Nephron progenitor cell (in vitro differentiated cells): ENCODE results near the gene DCLK1.

Experiments used
- DNase-seq: peaks from one replicate; pipeline ENCODE4 v3.0.0; 2021
- H3K27ac Mint-ChIP-seq: 2 replicates; pipeline ENCODE4 v1.8.0; 2021; ENCODE audit warnings: mild to moderate bottlenecking, moderate library complexity, mixed read lengths
- H3K27me3 Mint-ChIP-seq: 2 replicates; pipeline ENCODE4 v1.8.0; 2021; ENCODE audit warnings: mild to moderate bottlenecking, low read depth, mixed read lengths; ENCODE audit not compliant: poor library complexity
- H3K36me3 Mint-ChIP-seq: 2 replicates; pipeline ENCODE4 v1.8.0; 2021; ENCODE audit warnings: low read depth, mixed read lengths
- H3K4me1 Mint-ChIP-seq: 2 replicates; pipeline ENCODE4 v1.8.0; 2021; ENCODE audit warnings: mixed read lengths
- H3K4me3 Mint-ChIP-seq: 2 replicates; pipeline ENCODE4 v1.8.0; 2021; ENCODE audit warnings: mild to moderate bottlenecking, moderate library complexity, mixed read lengths
- H3K9me3 Mint-ChIP-seq: 2 replicates; pipeline ENCODE4 v1.8.0; 2021; ENCODE audit warnings: mild to moderate bottlenecking, moderate library complexity, mixed read lengths
- CTCF ChIP-seq: fragments of 200-600 bp; sonication (generic); IDR thresholded peaks from 2 replicates; pipeline ENCODE4 v1.5.0; 2021; ENCODE audit warnings: antibody characterized with exemption

The DCLK1 gene

GRCh38 chr13:35956074-35956473 lies 175.1 kb downstream of the DCLK1 start:
- Mint-ChIP-seq H3K9me3 (no peaks in the 10 kb centered on the region), H3K4me1 (peaks cover 12% of the 10 kb centered on the region), H3K27ac (no peak overlapping the region), H3K27me3 (no peaks in the 10 kb centered on the region), H3K36me3 (no peaks in the 10 kb centered on the region), H3K4me3 (no peak overlapping the region)
- no peak for DNase-seq
- no peak for TF ChIP-seq CTCF

DNA sequence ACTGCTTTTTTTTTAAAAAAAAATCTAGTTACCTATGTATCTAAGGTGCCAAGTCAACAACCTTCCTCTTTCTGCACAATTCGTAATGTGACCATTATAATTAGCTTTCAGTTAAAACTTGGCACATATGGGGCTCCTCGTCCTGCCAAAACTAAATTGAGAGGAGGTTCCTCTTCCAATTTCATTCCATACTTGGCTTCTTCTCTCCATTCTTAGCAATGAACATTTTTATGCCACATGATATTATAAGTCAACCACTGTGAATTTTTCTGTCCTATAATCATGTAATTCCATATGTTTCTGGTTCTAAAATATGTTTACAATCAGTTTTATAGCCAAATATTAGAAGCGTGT lies 177.0 kb downstream of the DCLK1 start:
- no peak for TF ChIP-seq CTCF
- Mint-ChIP-seq H3K4me3 (no peak overlapping the region), H3K4me1 (peaks cover 11% of the 10 kb centered on the region), H3K36me3 (no peaks in the 10 kb centered on the region), H3K27ac (no peak overlapping the region), H3K27me3 (no peaks in the 10 kb centered on the region), H3K9me3 (no peaks in the 10 kb centered on the region)
- no peak for DNase-seq

- H3K27me3 Mint-ChIP-seq, result no peaks in the 10 kb centered on the region
- peak overlapping the region; percentile 25 for H3K4me3 Mint-ChIP-seq
- H3K9me3 Mint-ChIP-seq, result no peaks in the 10 kb centered on the region
- peak; percentile 76 for TF ChIP-seq CTCF
- peak overlapping the region; percentile 30 for H3K27ac Mint-ChIP-seq
- DNase-seq, result peak; percentile 52
- peaks cover 9% of the 10 kb centered on the region for H3K4me1 Mint-ChIP-seq
- H3K36me3 Mint-ChIP-seq, result no peaks in the 10 kb centered on the region
Measured at GRCh38 chr13:35953537-35954206, 177.5 kb downstream of the DCLK1 start.

DNA sequence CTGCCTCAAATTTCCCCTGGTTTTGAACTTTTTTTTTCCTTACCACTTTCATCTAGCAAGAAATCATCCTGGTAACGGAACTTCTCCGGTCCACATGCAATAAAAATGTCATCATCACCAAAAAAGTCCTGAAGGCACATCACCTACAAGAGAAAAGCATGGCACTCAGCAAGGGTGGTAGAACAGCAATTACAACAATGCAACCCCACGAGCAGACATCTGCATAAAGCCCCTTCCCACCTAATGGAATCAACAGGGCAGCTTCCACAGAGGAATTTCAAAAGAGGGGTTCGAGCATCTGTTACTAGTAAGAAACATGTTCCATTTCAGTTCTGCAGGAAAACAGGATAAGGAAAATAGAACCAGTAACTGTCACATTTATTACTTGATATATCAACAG lies 183.9 kb downstream of the DCLK1 start:
- H3K4me3 Mint-ChIP-seq, result no peak overlapping the region
- no peak for DNase-seq
- H3K27me3 Mint-ChIP-seq, result no peaks in the 10 kb centered on the region
- no peak for TF ChIP-seq CTCF
- H3K4me1 Mint-ChIP-seq, result peaks cover 8% of the 10 kb centered on the region
- H3K27ac Mint-ChIP-seq, result no peak overlapping the region
- H3K36me3 Mint-ChIP-seq, result peaks cover 8% of the 10 kb centered on the region
- H3K9me3 Mint-ChIP-seq, result peaks cover 17% of the 10 kb centered on the region

DNA sequence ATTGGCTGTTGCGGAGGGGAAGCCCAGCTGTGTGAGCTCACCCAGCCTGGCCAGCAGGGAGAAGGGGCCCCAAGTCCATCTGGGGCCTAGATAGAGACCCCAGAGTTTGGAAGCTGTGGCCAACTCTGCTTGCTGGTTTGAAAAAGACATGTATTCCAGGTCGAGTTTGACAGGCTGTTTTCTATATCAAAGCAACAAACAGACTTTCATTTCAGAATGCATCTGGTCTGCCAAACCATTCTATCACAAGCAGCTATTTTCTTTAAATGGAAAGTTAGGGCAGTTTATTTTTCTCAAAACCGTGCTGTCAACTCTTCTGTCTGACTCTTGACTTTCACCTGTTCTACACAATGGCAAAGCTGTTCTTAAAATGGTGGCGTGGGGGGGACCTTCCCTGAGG lies 185.8 kb downstream of the DCLK1 start:
- Mint-ChIP-seq H3K9me3 (peaks cover 18% of the 10 kb centered on the region), H3K36me3 (peaks cover 8% of the 10 kb centered on the region), H3K27ac (no peak overlapping the region), H3K27me3 (no peaks in the 10 kb centered on the region), H3K4me1 (peaks cover 4% of the 10 kb centered on the region), H3K4me3 (no peak overlapping the region)
- TF ChIP-seq CTCF, result no peak
- no peak for DNase-seq

- DNase-seq, result no peak
- no peak for TF ChIP-seq CTCF
- no peak overlapping the region for H3K4me3 Mint-ChIP-seq
- H3K27ac Mint-ChIP-seq, result no peak overlapping the region
- H3K4me1 Mint-ChIP-seq, result no peaks in the 10 kb centered on the region
- H3K9me3 Mint-ChIP-seq, result peaks cover 18% of the 10 kb centered on the region
- H3K27me3 Mint-ChIP-seq, result peaks cover 6% of the 10 kb centered on the region
- H3K36me3 Mint-ChIP-seq, result peaks cover 8% of the 10 kb centered on the region
Measured at GRCh38 chr13:35941374-35941773, 189.8 kb downstream of the DCLK1 start.
